DOHH2 (cell line): ENCODE data around the gene RGS19.

Experiments
- H3F3A ChIP-seq: fragments of 200-600 bp; sonication (generic), shearing (Covaris generic); 2 replicates; pipeline ENCODE4 v1.6.0; 2016; ENCODE audit warnings: antibody characterized with exemption, mild to moderate bottlenecking; ENCODE audit not compliant: control insufficient read depth, insufficient read depth
- H3K27ac ChIP-seq: fragments of 200-600 bp; sonication (generic); 2 replicates; pipeline ENCODE4 v1.5.1; 2014; ENCODE audit warnings: low read depth, mild to moderate bottlenecking, low read length, moderate library complexity
- H3K27me3 ChIP-seq: fragments of 200-600 bp; sonication (generic); 2 replicates; pipeline ENCODE4 v1.6.1; 2014; ENCODE audit warnings: mild to moderate bottlenecking, low read length, mixed read lengths; ENCODE audit not compliant: control insufficient read depth
- H3K36me3 ChIP-seq: fragments of 200-600 bp; sonication (generic); 2 replicates; pipeline ENCODE4 v1.6.1; 2014; ENCODE audit warnings: mild to moderate bottlenecking, low read length, moderate library complexity, mixed read lengths; ENCODE audit not compliant: control insufficient read depth
- H3K4me1 ChIP-seq: fragments of 200-600 bp; sonication (generic); 2 replicates; pipeline ENCODE4 v1.6.1; 2014; ENCODE audit warnings: mild to moderate bottlenecking, low read length, mixed read lengths; ENCODE audit not compliant: control insufficient read depth
- H3K4me2 ChIP-seq: fragments of 200-600 bp; sonication (generic); 2 replicates; pipeline ENCODE4 v1.6.0; 2014; ENCODE audit warnings: mild to moderate bottlenecking, low read length, moderate library complexity
- H3K4me3 ChIP-seq: fragments of 200-600 bp; sonication (generic); 2 replicates; pipeline ENCODE4 v1.5.1; 2014; ENCODE audit warnings: mild to moderate bottlenecking, low read length, mixed read lengths
- H3K79me2 ChIP-seq: fragments of 200-600 bp; sonication (generic); 2 replicates; pipeline ENCODE4 v1.6.1; 2014; ENCODE audit warnings: mild to moderate bottlenecking, low read length, mixed read lengths; ENCODE audit not compliant: control insufficient read depth
- H3K9me2 ChIP-seq: fragments of 200-600 bp; sonication (generic); replicated peaks from 2 replicates; pipeline ENCODE4 v1.6.1; 2014; ENCODE audit warnings: mild to moderate bottlenecking, low read length, mixed read lengths; ENCODE audit not compliant: control insufficient read depth
- H3K9me3 ChIP-seq: fragments of 200-600 bp; sonication (generic); 2 replicates; pipeline ENCODE4 v1.6.1; 2014; ENCODE audit warnings: antibody characterized with exemption, low read length, mixed read lengths; ENCODE audit not compliant: control insufficient read depth, insufficient read depth
- H4K20me1 ChIP-seq: fragments of 200-600 bp; sonication (generic); 2 replicates; pipeline ENCODE4 v1.6.0; 2014; ENCODE audit warnings: low read depth, mild to moderate bottlenecking, antibody characterized with exemption, low read length, moderate library complexity; ENCODE audit not compliant: control insufficient read depth, insufficient read depth
- CTCF ChIP-seq: fragments of 200-600 bp; sonication (generic); IDR thresholded peaks from one replicate; pipeline ENCODE4 v1.5.1; 2014; ENCODE audit warnings: antibody characterized with exemption, mild to moderate bottlenecking, low read depth, low read length; ENCODE audit not compliant: poor library complexity, severe bottlenecking
- EZH2phosphoT487 ChIP-seq: fragments of 200-600 bp; sonication (generic); IDR thresholded peaks from 2 replicates; pipeline ENCODE4 v1.6.1; 2017; ENCODE audit warnings: borderline replicate concordance, mild to moderate bottlenecking, antibody characterized with exemption, low read length, moderate library complexity, mixed read lengths

RGS19 gene

GRCh38 chr20:64062596-64063388, 16.5 kb downstream of the RGS19 start, which contains the start of gene TCEA2:
Gene TCEA2 (plus strand): TSS chr20:64063198. CDS start chr20:64063313, 115 bp downstream.
- Histone ChIP-seq H3K4me1 (peaks cover 56% of the 10 kb centered on the region), H3K27ac (no peak within 1 kb of the TSS), H3K79me2 (peaks cover 13% of the 10 kb centered on the region), H3K4me3 (peak within 1 kb of the TSS; percentile 86), H3K9me3 (no peaks in the 10 kb centered on the region), H3F3A (peaks cover 2% of the 10 kb centered on the region; the same call in 1 of the 2 replicates), H3K4me2 (peak within 1 kb of the TSS; percentile 76), H3K36me3 (no peaks in the 10 kb centered on the region), H3K27me3 (no peaks in the 10 kb centered on the region; the same call in 1 of the 2 replicates), H3K9me2 (no peaks in the 10 kb centered on the region), H4K20me1 (no peaks in the 10 kb centered on the region)
- TF ChIP-seq EZH2phosphoT487, result no peak
- no peak for TF ChIP-seq CTCF

GRCh38 chr20:64062276-64062595, 17.1 kb downstream of the RGS19 start:
- Histone ChIP-seq H3K9me2 (no peaks in the 10 kb centered on the region), H3K27me3 (no peaks in the 10 kb centered on the region; the same call in 1 of the 2 replicates), H3K36me3 (no peaks in the 10 kb centered on the region), H4K20me1 (no peaks in the 10 kb centered on the region), H3K4me1 (peaks cover 61% of the 10 kb centered on the region), H3K4me2 (peak overlapping the region; percentile 74), H3K79me2 (peaks cover 13% of the 10 kb centered on the region), H3K9me3 (no peaks in the 10 kb centered on the region), H3K27ac (no peak overlapping the region), H3F3A (peaks cover 2% of the 10 kb centered on the region; the same call in 1 of the 2 replicates), H3K4me3 (peak overlapping the region; percentile 86)
- TF ChIP-seq CTCF (no peak), EZH2phosphoT487 (no peak)

- H3K4me2 ChIP-seq, result peak overlapping the region; percentile 66
- H3K9me3 ChIP-seq, result no peaks in the 10 kb centered on the region
- no peaks in the 10 kb centered on the region for H3K36me3 ChIP-seq
- H3K4me3 ChIP-seq, result peak overlapping the region; percentile 54
- peaks cover 19% of the 10 kb centered on the region for H3K27me3 ChIP-seq
- H3F3A ChIP-seq, result no peaks in the 10 kb centered on the region
- peaks cover 26% of the 10 kb centered on the region for H3K4me1 ChIP-seq
- H3K9me2 ChIP-seq, result no peaks in the 10 kb centered on the region
- no peak overlapping the region for H3K27ac ChIP-seq
- no peaks in the 10 kb centered on the region for H4K20me1 ChIP-seq
- peaks cover 4% of the 10 kb centered on the region for H3K79me2 ChIP-seq
- no peak for TF ChIP-seq EZH2phosphoT487
- TF ChIP-seq CTCF, result no peak
These were observed 20.8 kb downstream of the RGS19 start for GRCh38 chr20:64058536-64058935.
